Stomach (tissue), 4 donors: ENCODE measurements around the gene AK4.

Experiments used
- CTCF ChIP-seq, 7 experiments: fragments of 450-650 bp in 4 of 7; fragments of 200-600 bp in 3 of 7; sonication (generic) in 3 of 7; IDR thresholded peaks; one replicate each; pipeline ENCODE4 v1.5.1; 2016 to 2019; ENCODE audit warnings: antibody characterized with exemption in 7 of 7, control low read depth in 2 of 7, mild to moderate bottlenecking in 1 of 7
- EP300 ChIP-seq: sonication (generic); formaldehyde crosslinking; IDR thresholded peaks from one replicate; pipeline ENCODE4 v1.6.1; 2017; ENCODE audit warnings: antibody characterized with exemption

- TF ChIP-seq CTCF (IDR thresholded peaks at IDR 0.05): no peak
- no peak for TF ChIP-seq EP300
Measured at GRCh38 chr1:65213271-65214023, 65.4 kb downstream of the AK4 start.
